GM13977 (cell line): Measurements from ENCODE around the gene VSIR.

Experiments
- DNase-seq: peaks from one replicate; pipeline ENCODE4 v3.0.0; 2012; ENCODE audit warnings: low spot score
- CTCF ChIP-seq: IDR thresholded peaks from 2 replicates; pipeline ENCODE4 v1.5.1; 2012; ENCODE audit warnings: mild to moderate bottlenecking, control low read depth; ENCODE audit not compliant: insufficient read depth; ENCODE audit errors: extremely low read depth, missing control alignments
- in situ Hi-C: fragments of 300-500 bp; cut with MboI; formaldehyde crosslinking; loops from one replicate; pipeline ENCODE4 v1.12.0; 2022; ENCODE audit warnings: low sequenced_read_pairs, low pct_unique_long_range_greater_than_20kb, mixed read lengths, inconsistent platforms; ENCODE audit not compliant: unreplicated experiment

VSIR gene

GRCh38 chr10:71718165-71718698 lies 55.1 kb downstream of the VSIR start:
- DNase-seq, result no peak
- TF ChIP-seq CTCF, result no peak
- in situ Hi-C loops, result loop anchor here (10.0 kb wide), 1 partner anchor 403 kb away; the partner anchor contains the start of gene SLC29A3

GRCh38 chr10:71717551-71717951 lies 55.8 kb downstream of the VSIR start:
- DNase-seq, result no peak
- in situ Hi-C loops, result loop anchor here (10.0 kb wide), 1 partner anchor 403 kb away; the partner anchor contains the start of gene SLC29A3
- no peak for TF ChIP-seq CTCF

GRCh38 chr10:71717056-71717455 lies 56.3 kb downstream of the VSIR start:
- in situ Hi-C loops, result loop anchor here (10.0 kb wide), 1 partner anchor 402 kb away; the partner anchor contains the start of gene SLC29A3
- DNase-seq, result no peak
- TF ChIP-seq CTCF, result no peak

GRCh38 chr10:71716426-71716825 lies 56.9 kb downstream of the VSIR start:
- in situ Hi-C loops, result loop anchor here (10.0 kb wide), 1 partner anchor 402 kb away; the partner anchor contains the start of gene SLC29A3
- DNase-seq, result no peak
- no peak for TF ChIP-seq CTCF

- DNase-seq, result no peak
- TF ChIP-seq CTCF, result no peak
- in situ Hi-C loops, result loop anchor here (10.0 kb wide), 1 partner anchor 401 kb away; the partner anchor contains the start of gene SLC29A3
Observed at GRCh38 chr10:71715860-71716259, 57.5 kb downstream of the VSIR start.

GRCh38 chr10:71715026-71715425 lies 58.3 kb downstream of the VSIR start:
- in situ Hi-C loops, result loop anchor here (10.0 kb wide), 1 partner anchor 400 kb away; the partner anchor contains the start of gene SLC29A3
- no peak for DNase-seq
- TF ChIP-seq CTCF, result no peak
